LHCN-M2 (cell line): Measurements from ENCODE around the gene GPR25. TPM values are rescaled to one million over a fixed set of nuclear protein-coding genes. Genes with fewer than 3 reads are reported as not detected.

ENCODE experiments used
- DNase-seq: peaks from one replicate; pipeline ENCODE4 v3.0.0-alpha.2; 2012; ENCODE audit warnings: low read depth
- total RNA-seq: library from RNA; depleted of rRNA; stranded (reverse); fragments of >200 nt; gene quantifications from 2 replicates; pipeline ENCODE4 v1.2.3, GENCODE V29; 2014

Gene GPR25
- total RNA-seq, 1 experiment from 2014 or later, result not detected

- DNase-seq, result no peak
Observed at GRCh38 chr1:200873116-200873670, 412 bp downstream of the GPR25 start.

- no peak for DNase-seq
Observed at GRCh38 chr1:200873671-200874397, 1.1 kb downstream of the GPR25 start.

GRCh38 chr1:200874694-200875093 is 1.9 kb downstream of the GPR25 start:
- DNase-seq, result no peak

- no peak for DNase-seq
Observed at GRCh38 chr1:200875416-200875815, 2.6 kb downstream of the GPR25 start.

GRCh38 chr1:200877010-200877409 is 4.2 kb downstream of the GPR25 start:
- no peak for DNase-seq

GRCh38 chr1:200877839-200878551 is 5.2 kb downstream of the GPR25 start:
- peak; percentile 32 for DNase-seq

- peak; percentile 87 for DNase-seq
Observed at GRCh38 chr1:200880212-200880611, 7.4 kb downstream of the GPR25 start.

GRCh38 chr1:200883118-200883517 is 10.3 kb downstream of the GPR25 start:
- no peak for DNase-seq

- DNase-seq, result no peak
Observed at GRCh38 chr1:200885623-200886402, 13.0 kb downstream of the GPR25 start.

- DNase-seq, result no peak
Observed at GRCh38 chr1:200886594-200886993, 13.8 kb downstream of the GPR25 start.

GRCh38 chr1:200887036-200887435 is 14.3 kb downstream of the GPR25 start:
- no peak for DNase-seq

GRCh38 chr1:200887772-200888348 is 15.1 kb downstream of the GPR25 start:
- no peak for DNase-seq

GRCh38 chr1:200888349-200888838 is 15.6 kb downstream of the GPR25 start:
- DNase-seq, result peak; percentile 24

GRCh38 chr1:200889571-200889970 is 16.8 kb downstream of the GPR25 start:
- DNase-seq, result no peak

- no peak for DNase-seq
Observed at GRCh38 chr1:200890027-200890426, 17.2 kb downstream of the GPR25 start.

- peak; percentile 59 for DNase-seq
Observed at GRCh38 chr1:200890818-200891773, 18.3 kb downstream of the GPR25 start.

- DNase-seq, result no peak
Observed at GRCh38 chr1:200891774-200892157, 19.0 kb downstream of the GPR25 start.

- DNase-seq, result no peak
Observed at GRCh38 chr1:200892546-200892945, 19.8 kb downstream of the GPR25 start.

GRCh38 chr1:200892958-200893357 is 20.2 kb downstream of the GPR25 start:
- no peak for DNase-seq

GRCh38 chr1:200893411-200893901 is 20.7 kb downstream of the GPR25 start:
- DNase-seq, result no peak
